GM12878 (cell line): ENCODE measurements around the gene NFILZ. TPM values are rescaled to one million over a fixed set of nuclear protein-coding genes. Genes with fewer than 3 reads are reported as not detected.

ENCODE experiments used
- polyA plus RNA-seq, 11 experiments: library from polyadenylated mRNA; depleted of rRNA in 4 of 11; unstranded in 6 of 11; stranded (reverse) in 5 of 11; fragments of >200 nt; fragmentation: Nextera tagmentation in 4 of 11; fragmentation: Illumina TruSeq in 1 of 11; extraction: Ambion mirVana in 4 of 11; extraction: Trizol in 1 of 11; gene quantifications; 1 replicate in 1 of 11; 2 replicates in 10 of 11; pipeline versions ENCODE4 v1.2.1 to v1.2.3, GENCODE V29; 2011 to 2016; ENCODE audit warnings: inconsistent platforms in 2 of 11, missing spikeins in 2 of 11, low read depth in 1 of 11
- total RNA-seq, 4 experiments: library from RNA; depleted of rRNA in 3 of 4; stranded (reverse); fragments of >200 nt in 3 of 4; fragmentation: Illumina TruSeq in 1 of 4; extraction: Trizol in 1 of 4; gene quantifications; 2 replicates each; pipeline versions ENCODE4 v1.2.1 to v1.2.3, GENCODE V29; 2013 to 2021

NFILZ gene
- total and polyA plus RNA-seq, 10 of the 15 experiments (the other 5 are each of a cell fraction or from before 2014, with no cell fraction given), result not detected

Other genes starting within 250 kb of the NFILZ start
Only the 7 nearest of the 11 such genes appear.
- 127 and 175 TPM in 2 replicates for gene HNRNPM, start 185.7 kb upstream of the NFILZ start, total RNA-seq (2014; rRNA removed)
- 146 and 155 TPM in 2 replicates for gene HNRNPM, start 185.7 kb upstream of the NFILZ start, total RNA-seq (2014; rRNA removed; fragmentation: Illumina TruSeq; extraction: Trizol)
- gene HNRNPM, start 185.7 kb upstream of the NFILZ start, total RNA-seq (2021), result 314 and 339 TPM in 2 replicates
- 131 and 134 TPM in 2 replicates for gene HNRNPM, start 185.7 kb upstream of the NFILZ start, polyA plus RNA-seq (2011; rRNA removed)
- gene HNRNPM, start 185.7 kb upstream of the NFILZ start, polyA plus RNA-seq (2014; fragmentation: Illumina TruSeq; extraction: Trizol), result 233 and 245 TPM in 2 replicates
- 10 to 100 TPM; 14.3 to 35.9 TPM for gene HNRNPM, start 185.7 kb upstream of the NFILZ start, polyA plus RNA-seq (2014; fragmentation: Nextera tagmentation; extraction: Ambion mirVana)
- gene HNRNPM, start 185.7 kb upstream of the NFILZ start, polyA plus RNA-seq (2014; rRNA removed), result 220 and 260 TPM in 2 replicates
- gene HNRNPM, start 185.7 kb upstream of the NFILZ start, polyA plus RNA-seq (2016; fragmentation: Nextera tagmentation; extraction: Ambion mirVana), result 100 to 1,000 TPM; 374 to 415 TPM
- not detected in 2 replicates for gene PRAM1, start 128.0 kb upstream of the NFILZ start, total RNA-seq (2014; rRNA removed)
- gene PRAM1, start 128.0 kb upstream of the NFILZ start, total RNA-seq (2014; rRNA removed; fragmentation: Illumina TruSeq; extraction: Trizol), result not detected in 2 replicates
- 0.08 TPM in 1 of 2 replicates, not detected in the other for gene PRAM1, start 128.0 kb upstream of the NFILZ start, total RNA-seq (2021)
- not detected in 2 replicates for gene PRAM1, start 128.0 kb upstream of the NFILZ start, polyA plus RNA-seq (2011; rRNA removed)
- 0.03 TPM in 1 of 2 replicates, not detected in the other for gene PRAM1, start 128.0 kb upstream of the NFILZ start, polyA plus RNA-seq (2014; fragmentation: Illumina TruSeq; extraction: Trizol)
- gene PRAM1, start 128.0 kb upstream of the NFILZ start, polyA plus RNA-seq (2014; fragmentation: Nextera tagmentation; extraction: Ambion mirVana), result not detected
- gene PRAM1, start 128.0 kb upstream of the NFILZ start, polyA plus RNA-seq (2014; rRNA removed), result 0.08 and 0.49 TPM in 2 replicates
- not detected for gene PRAM1, start 128.0 kb upstream of the NFILZ start, polyA plus RNA-seq (2016; fragmentation: Nextera tagmentation; extraction: Ambion mirVana)
- gene ZNF414, start 116.5 kb upstream of the NFILZ start, total RNA-seq (2014; rRNA removed), result 4.4 and 5.3 TPM in 2 replicates
- 0.45 and 0.92 TPM in 2 replicates for gene ZNF414, start 116.5 kb upstream of the NFILZ start, total RNA-seq (2014; rRNA removed; fragmentation: Illumina TruSeq; extraction: Trizol)
- 23.7 and 26.4 TPM in 2 replicates for gene ZNF414, start 116.5 kb upstream of the NFILZ start, total RNA-seq (2021)
- gene ZNF414, start 116.5 kb upstream of the NFILZ start, polyA plus RNA-seq (2011; rRNA removed), result 0.26 and 1.9 TPM in 2 replicates
- 0.94 TPM in 1 of 2 replicates, not detected in the other for gene ZNF414, start 116.5 kb upstream of the NFILZ start, polyA plus RNA-seq (2014; fragmentation: Illumina TruSeq; extraction: Trizol)
- gene ZNF414, start 116.5 kb upstream of the NFILZ start, polyA plus RNA-seq (2014; fragmentation: Nextera tagmentation; extraction: Ambion mirVana), result under 1 TPM in 1 of 2 experiments, not detected in 1; 0.16 TPM
- gene ZNF414, start 116.5 kb upstream of the NFILZ start, polyA plus RNA-seq (2014; rRNA removed), result 12.5 and 24.5 TPM in 2 replicates
- gene ZNF414, start 116.5 kb upstream of the NFILZ start, polyA plus RNA-seq (2016; fragmentation: Nextera tagmentation; extraction: Ambion mirVana), result 10 to 100 TPM in 1 of 2 experiments, 1 to 10 TPM in 1; 5.7 to 12.1 TPM
- 31.2 and 42.8 TPM in 2 replicates for gene MYO1F, start 53.2 kb upstream of the NFILZ start, total RNA-seq (2014; rRNA removed)
- gene MYO1F, start 53.2 kb upstream of the NFILZ start, total RNA-seq (2014; rRNA removed; fragmentation: Illumina TruSeq; extraction: Trizol), result 28.8 and 32.0 TPM in 2 replicates
- gene MYO1F, start 53.2 kb upstream of the NFILZ start, total RNA-seq (2021), result 42.6 and 49.4 TPM in 2 replicates
- gene MYO1F, start 53.2 kb upstream of the NFILZ start, polyA plus RNA-seq (2011; rRNA removed), result 3.6 and 5.3 TPM in 2 replicates
- 28.9 and 37.0 TPM in 2 replicates for gene MYO1F, start 53.2 kb upstream of the NFILZ start, polyA plus RNA-seq (2014; fragmentation: Illumina TruSeq; extraction: Trizol)
- gene MYO1F, start 53.2 kb upstream of the NFILZ start, polyA plus RNA-seq (2014; fragmentation: Nextera tagmentation; extraction: Ambion mirVana), result 1 to 10 TPM; 3.5 to 4.0 TPM
- gene MYO1F, start 53.2 kb upstream of the NFILZ start, polyA plus RNA-seq (2014; rRNA removed), result 43.3 and 46.9 TPM in 2 replicates
- 10 to 100 TPM; 29.9 to 30.6 TPM for gene MYO1F, start 53.2 kb upstream of the NFILZ start, polyA plus RNA-seq (2016; fragmentation: Nextera tagmentation; extraction: Ambion mirVana)
- gene ADAMTS10, start 19.9 kb upstream of the NFILZ start, total RNA-seq (2014; rRNA removed), result 0.68 TPM in 1 of 2 replicates, not detected in the other
- gene ADAMTS10, start 19.9 kb upstream of the NFILZ start, total RNA-seq (2014; rRNA removed; fragmentation: Illumina TruSeq; extraction: Trizol), result 0.09 and 0.13 TPM in 2 replicates
- 0.45 and 0.59 TPM in 2 replicates for gene ADAMTS10, start 19.9 kb upstream of the NFILZ start, total RNA-seq (2021)
- 2.1 and 2.5 TPM in 2 replicates for gene ADAMTS10, start 19.9 kb upstream of the NFILZ start, polyA plus RNA-seq (2011; rRNA removed)
- gene ADAMTS10, start 19.9 kb upstream of the NFILZ start, polyA plus RNA-seq (2014; fragmentation: Illumina TruSeq; extraction: Trizol), result 0.01 TPM in 1 of 2 replicates, not detected in the other
- not detected for gene ADAMTS10, start 19.9 kb upstream of the NFILZ start, polyA plus RNA-seq (2014; fragmentation: Nextera tagmentation; extraction: Ambion mirVana)
- 0.20 and 0.42 TPM in 2 replicates for gene ADAMTS10, start 19.9 kb upstream of the NFILZ start, polyA plus RNA-seq (2014; rRNA removed)
- under 1 TPM in 1 of 2 experiments, not detected in 1; 0.15 TPM for gene ADAMTS10, start 19.9 kb upstream of the NFILZ start, polyA plus RNA-seq (2016; fragmentation: Nextera tagmentation; extraction: Ambion mirVana)
- gene ACTL9, start 68.2 kb downstream of the NFILZ start, total RNA-seq (2014; rRNA removed), result not detected in 2 replicates
- not detected in 2 replicates for gene ACTL9, start 68.2 kb downstream of the NFILZ start, total RNA-seq (2014; rRNA removed; fragmentation: Illumina TruSeq; extraction: Trizol)
- not detected in 2 replicates for gene ACTL9, start 68.2 kb downstream of the NFILZ start, total RNA-seq (2021)
- gene ACTL9, start 68.2 kb downstream of the NFILZ start, polyA plus RNA-seq (2011; rRNA removed), result not detected in 2 replicates
- not detected in 2 replicates for gene ACTL9, start 68.2 kb downstream of the NFILZ start, polyA plus RNA-seq (2014; fragmentation: Illumina TruSeq; extraction: Trizol)
- not detected for gene ACTL9, start 68.2 kb downstream of the NFILZ start, polyA plus RNA-seq (2014; fragmentation: Nextera tagmentation; extraction: Ambion mirVana)
- not detected in 2 replicates for gene ACTL9, start 68.2 kb downstream of the NFILZ start, polyA plus RNA-seq (2014; rRNA removed)
- not detected for gene ACTL9, start 68.2 kb downstream of the NFILZ start, polyA plus RNA-seq (2016; fragmentation: Nextera tagmentation; extraction: Ambion mirVana)
- gene OR2Z1, start 91.0 kb downstream of the NFILZ start, total RNA-seq (2014; rRNA removed), result not detected in 2 replicates
- gene OR2Z1, start 91.0 kb downstream of the NFILZ start, total RNA-seq (2014; rRNA removed; fragmentation: Illumina TruSeq; extraction: Trizol), result not detected in 2 replicates
- gene OR2Z1, start 91.0 kb downstream of the NFILZ start, total RNA-seq (2021), result not detected in 2 replicates
- gene OR2Z1, start 91.0 kb downstream of the NFILZ start, polyA plus RNA-seq (2011; rRNA removed), result not detected in 2 replicates
- gene OR2Z1, start 91.0 kb downstream of the NFILZ start, polyA plus RNA-seq (2014; fragmentation: Illumina TruSeq; extraction: Trizol), result not detected in 2 replicates
- not detected for gene OR2Z1, start 91.0 kb downstream of the NFILZ start, polyA plus RNA-seq (2014; fragmentation: Nextera tagmentation; extraction: Ambion mirVana)
- not detected in 2 replicates for gene OR2Z1, start 91.0 kb downstream of the NFILZ start, polyA plus RNA-seq (2014; rRNA removed)
- gene OR2Z1, start 91.0 kb downstream of the NFILZ start, polyA plus RNA-seq (2016; fragmentation: Nextera tagmentation; extraction: Ambion mirVana), result not detected